Activated CD8-positive, alpha-beta T cell treated with anti-CD3 and anti-CD28 coated beads for 36 hours (primary cell): ENCODE data around the gene KLHL42. TPM values are rescaled to one million over a fixed set of nuclear protein-coding genes. Genes with fewer than 3 reads are reported as not detected.

Experiments used
- ATAC-seq: fragments of 200-7000 bp; cut with Tn5 transposase; one replicate; pipeline ENCODE4 v1.10.0; 2021; ENCODE audit warnings: mild to moderate bottlenecking, moderate library complexity
- CTCF ChIA-PET: fragments of 350-600 bp; sonication (Branson Sonifier 250); formaldehyde crosslinking; loops from one replicate; lab custom pipeline; 2021; ENCODE audit warnings: antibody characterized with exemption; lab: Charles Lee
- POLR2A ChIA-PET: fragments of 350-600 bp; sonication (Branson Sonifier 250); formaldehyde crosslinking; loops from one replicate; lab custom pipeline; 2021; ENCODE audit warnings: antibody characterized with exemption; lab: Charles Lee
- DNase-seq: peaks from one replicate; pipeline ENCODE4 v3.0.0-alpha.2; 2020
- H3K27ac Mint-ChIP-seq: one replicate; pipeline ENCODE4 v1.8.0; 2021; ENCODE audit warnings: mild to moderate bottlenecking, mixed read lengths
- H3K27me3 Mint-ChIP-seq: one replicate; pipeline ENCODE4 v1.8.0; 2021; ENCODE audit warnings: mixed read lengths
- H3K36me3 Mint-ChIP-seq: one replicate; pipeline ENCODE4 v1.8.0; 2021; ENCODE audit warnings: low read depth, mixed read lengths
- H3K4me1 Mint-ChIP-seq: one replicate; pipeline ENCODE4 v1.8.0; 2021; ENCODE audit warnings: low read depth, mixed read lengths
- H3K4me3 Mint-ChIP-seq: one replicate; pipeline ENCODE4 v1.8.0; 2021; ENCODE audit warnings: mild to moderate bottlenecking, moderate library complexity, mixed read lengths
- H3K9me3 Mint-ChIP-seq: one replicate; pipeline ENCODE4 v1.8.0; 2021; ENCODE audit warnings: mixed read lengths
- CTCF ChIP-seq: fragments of 200-600 bp; IDR thresholded peaks from one replicate; pipeline ENCODE4 v1.8.0; 2022; ENCODE audit warnings: antibody characterized with exemption, mild to moderate bottlenecking
- intact Hi-C: fragments of 100-400 bp; cut with micrococcal nuclease; formaldehyde crosslinking; loops from one replicate; pipeline ENCODE4 v1.10.0; 2022
- total RNA-seq, 2 experiments: library from RNA; stranded (reverse); gene quantifications; one replicate each; pipeline ENCODE4 v1.2.3, GENCODE V29; 2021

Gene KLHL42
- total RNA-seq, 2 experiments from 2014 or later, result 10.2 to 11.3 TPM

GRCh38 chr12:27838543-27839185, 58.6 kb downstream of the KLHL42 start:
- no peak for TF ChIP-seq CTCF
- H3K9me3 Mint-ChIP-seq, result no peaks in the 10 kb centered on the region

GRCh38 chr12:27840229-27840999, 60.4 kb downstream of the KLHL42 start:
- Mint-ChIP-seq H3K27me3 (peaks cover 2% of the 10 kb centered on the region), H3K4me3 (no peak overlapping the region), H3K27ac (no peak overlapping the region), H3K4me1 (no peaks in the 10 kb centered on the region), H3K36me3 (no peaks in the 10 kb centered on the region), H3K9me3 (no peaks in the 10 kb centered on the region)
- TF ChIP-seq CTCF, result no peak
- ATAC-seq (no peak), DNase-seq (no peak)
- POLR2A ChIA-PET, result no interaction called here
- intact Hi-C loops, result no loop called here
- CTCF ChIA-PET, result interaction anchor here (1.5 kb wide), 1 partner anchor 10 kb away, joined by 3 read pairs; no protein-coding TSS in a partner anchor

More at GRCh38 chr12:27838543-27839185, 58.6 kb downstream of the KLHL42 start:
- ChIA-PET CTCF (interaction anchor here (0.8 kb wide), 1 partner anchor 105 kb away, joined by 3 read pairs; no protein-coding TSS in a partner anchor), POLR2A (interaction anchor here (0.6 kb wide), 1 partner anchor 948 kb away, joined by 3 read pairs; no protein-coding TSS in a partner anchor)
- H3K27me3 Mint-ChIP-seq, result peaks cover 1% of the 10 kb centered on the region
- no peak for ATAC-seq
- H3K4me3 Mint-ChIP-seq, result no peak overlapping the region
- no peaks in the 10 kb centered on the region for H3K4me1 Mint-ChIP-seq
- no peak for DNase-seq
- H3K36me3 Mint-ChIP-seq, result no peaks in the 10 kb centered on the region
- no peak overlapping the region for H3K27ac Mint-ChIP-seq
- intact Hi-C loops, result no loop called here

GRCh38 chr12:27841392-27841882, 61.4 kb downstream of the KLHL42 start:
- CTCF ChIA-PET, result interaction anchor here (1.5 kb wide), 1 partner anchor 11 kb away, joined by 3 read pairs; no protein-coding TSS in a partner anchor
- TF ChIP-seq CTCF, result no peak

GRCh38 chr12:27843714-27844245, 63.7 kb downstream of the KLHL42 start:
- no peak for ATAC-seq
- ChIA-PET CTCF (no interaction called here), POLR2A (no interaction called here)
- Mint-ChIP-seq H3K27ac (no peak overlapping the region), H3K36me3 (no peaks in the 10 kb centered on the region), H3K4me3 (no peak overlapping the region), H3K27me3 (peaks cover 13% of the 10 kb centered on the region), H3K4me1 (no peaks in the 10 kb centered on the region), H3K9me3 (no peaks in the 10 kb centered on the region)
- TF ChIP-seq CTCF, result no peak
- DNase-seq, result no peak
- intact Hi-C loops, result no loop called here

More at GRCh38 chr12:27841392-27841882, 61.4 kb downstream of the KLHL42 start:
- ATAC-seq (no peak), DNase-seq (no peak)
- intact Hi-C loops, result no loop called here
- H3K27ac Mint-ChIP-seq, result no peak overlapping the region
- H3K36me3 Mint-ChIP-seq, result no peaks in the 10 kb centered on the region
- no peaks in the 10 kb centered on the region for H3K9me3 Mint-ChIP-seq
- POLR2A ChIA-PET, result no interaction called here
- no peaks in the 10 kb centered on the region for H3K4me1 Mint-ChIP-seq
- H3K27me3 Mint-ChIP-seq, result peaks cover 4% of the 10 kb centered on the region
- no peak overlapping the region for H3K4me3 Mint-ChIP-seq
